GM18505 (cell line): ENCODE measurements around the gene AAMP.

ENCODE experiments used
- ATAC-seq: cut with Tn5 transposase; IDR thresholded peaks from one replicate; pipeline ENCODE4 v1.9.1; 2021; ENCODE audit not compliant: unreplicated experiment
- POLR2A ChIP-seq: IDR thresholded peaks from 4 replicates; pipeline ENCODE4 v1.6.1; 2011; ENCODE audit warnings: borderline replicate concordance; ENCODE audit not compliant: insufficient read depth, insufficient read length; ENCODE audit errors: extremely low read depth

The AAMP gene

GRCh38 chr2:218305383-218305782, 35.4 kb upstream of the AAMP start:
- ATAC-seq: no peak
- no peak for TF ChIP-seq POLR2A

- peak; percentile 79 for ATAC-seq
- TF ChIP-seq POLR2A: no peak
Observed at GRCh38 chr2:218301176-218301819, 31.4 kb upstream of the AAMP start.

GRCh38 chr2:218300141-218300540, 30.2 kb upstream of the AAMP start:
- no peak for TF ChIP-seq POLR2A
- no peak for ATAC-seq

- no peak for ATAC-seq
- TF ChIP-seq POLR2A: no peak
Observed at GRCh38 chr2:218298314-218298875, 28.5 kb upstream of the AAMP start.

GRCh38 chr2:218296847-218297246, 26.9 kb upstream of the AAMP start:
- TF ChIP-seq POLR2A: no peak
- no peak for ATAC-seq

GRCh38 chr2:218296200-218296599, 26.3 kb upstream of the AAMP start:
- no peak for ATAC-seq

GRCh38 chr2:218295029-218295428, 25.1 kb upstream of the AAMP start:
- TF ChIP-seq POLR2A: no peak
- no peak for ATAC-seq

More at GRCh38 chr2:218296200-218296599, 26.3 kb upstream of the AAMP start:
- TF ChIP-seq POLR2A: no peak

GRCh38 chr2:218294430-218295022, 24.6 kb upstream of the AAMP start:
- no peak for TF ChIP-seq POLR2A
- no peak for ATAC-seq

- TF ChIP-seq POLR2A: no peak
- no peak for ATAC-seq
Observed at GRCh38 chr2:218293715-218294429, 23.9 kb upstream of the AAMP start.

GRCh38 chr2:218292048-218293014, 22.4 kb upstream of the AAMP start, which contains the start of gene TMBIM1:
Gene TMBIM1, minus strand, starts transcription at chr2:218292503. Its CDS starts 10,362 bp downstream, at chr2:218282141.
- peak; percentile 52 for TF ChIP-seq POLR2A
- ATAC-seq: peak; percentile 73

GRCh38 chr2:218291318-218292047, 21.5 kb upstream of the AAMP start:
- no peak for TF ChIP-seq POLR2A

More at GRCh38 chr2:218291318-218292047, 21.5 kb upstream of the AAMP start:
- ATAC-seq: no peak
